CD4-positive, alpha-beta T cell treated with Interleukin-17A for 4 hours (primary cell): ENCODE measurements around the gene SNHG17.
"Not testable (repeated sequence)": the region's sequence is repeated elsewhere in the genome, so short reads cannot be mapped to it uniquely, and the experiment has no call there.

Source experiments
- DNase-seq: peaks from one replicate; pipeline ENCODE4 v3.0.0-alpha.2; 2020; ENCODE audit warnings: mixed read lengths

The SNHG17 gene

DNA sequence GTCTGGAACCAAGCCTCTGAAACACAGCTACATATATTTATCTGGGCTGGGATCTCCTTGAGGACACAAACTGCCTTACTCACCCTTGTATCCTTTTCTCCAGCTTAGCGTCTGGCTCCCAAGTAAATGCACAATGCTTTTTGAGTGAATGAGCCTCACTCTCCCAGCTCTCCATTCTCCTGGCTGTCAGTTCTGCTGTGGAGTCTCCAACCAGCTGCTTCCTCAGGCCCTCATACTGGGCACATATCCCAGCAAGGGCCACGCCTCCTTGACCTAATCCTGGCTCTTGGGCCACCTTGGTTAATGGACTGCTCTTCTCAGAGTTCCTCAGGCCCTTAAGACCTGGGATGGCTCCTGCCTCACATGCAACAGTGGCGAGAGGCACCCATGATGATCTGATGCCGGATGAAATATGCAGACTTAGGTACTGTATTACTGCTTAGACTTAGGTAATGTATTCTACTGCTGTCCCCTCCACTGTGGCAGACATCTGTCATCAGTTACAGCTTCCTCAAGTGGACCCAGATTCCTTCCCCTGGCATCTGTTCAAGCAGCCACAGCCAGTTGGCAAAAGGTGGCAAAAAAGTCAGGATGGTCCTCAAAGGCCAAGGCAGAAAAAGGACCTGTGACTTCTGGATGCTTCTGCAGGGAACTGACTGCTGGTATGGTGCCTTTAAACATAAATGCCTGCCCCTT is 16.5 kb downstream of the SNHG17 start:
- DNase-seq: no peak

DNA sequence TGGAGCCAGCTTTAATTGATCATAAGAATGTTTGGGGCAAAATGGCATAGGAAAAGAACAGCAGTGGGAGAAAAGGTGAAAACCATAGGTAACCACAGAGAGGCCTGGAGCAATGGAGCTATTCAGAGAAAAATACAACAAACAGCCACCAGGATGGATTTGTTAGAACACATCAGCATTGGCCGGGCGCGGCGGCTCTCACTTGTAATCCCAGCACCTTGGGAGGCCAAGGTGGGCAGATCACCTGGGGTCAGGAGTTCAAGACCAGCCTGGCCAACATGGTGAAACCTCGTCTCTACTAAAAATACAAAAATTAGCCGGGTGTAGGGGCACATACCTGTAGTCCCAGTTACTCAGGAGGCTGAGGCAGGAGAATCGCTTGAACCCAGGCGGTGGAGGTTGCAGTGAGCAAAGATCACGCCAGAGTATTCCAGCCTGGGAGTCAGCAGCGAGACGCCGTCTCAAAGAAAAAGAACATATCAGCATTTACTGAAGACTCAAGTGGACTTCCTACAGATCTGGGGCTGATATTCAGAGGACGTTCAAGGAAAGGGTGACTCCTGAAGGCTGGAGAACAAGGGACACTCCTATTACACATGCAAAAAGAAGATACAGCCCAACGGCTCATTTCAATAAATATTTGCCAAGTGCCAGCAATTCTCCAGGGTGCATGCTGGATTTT is 20.2 kb downstream of the SNHG17 start:
- no peak for DNase-seq

DNA sequence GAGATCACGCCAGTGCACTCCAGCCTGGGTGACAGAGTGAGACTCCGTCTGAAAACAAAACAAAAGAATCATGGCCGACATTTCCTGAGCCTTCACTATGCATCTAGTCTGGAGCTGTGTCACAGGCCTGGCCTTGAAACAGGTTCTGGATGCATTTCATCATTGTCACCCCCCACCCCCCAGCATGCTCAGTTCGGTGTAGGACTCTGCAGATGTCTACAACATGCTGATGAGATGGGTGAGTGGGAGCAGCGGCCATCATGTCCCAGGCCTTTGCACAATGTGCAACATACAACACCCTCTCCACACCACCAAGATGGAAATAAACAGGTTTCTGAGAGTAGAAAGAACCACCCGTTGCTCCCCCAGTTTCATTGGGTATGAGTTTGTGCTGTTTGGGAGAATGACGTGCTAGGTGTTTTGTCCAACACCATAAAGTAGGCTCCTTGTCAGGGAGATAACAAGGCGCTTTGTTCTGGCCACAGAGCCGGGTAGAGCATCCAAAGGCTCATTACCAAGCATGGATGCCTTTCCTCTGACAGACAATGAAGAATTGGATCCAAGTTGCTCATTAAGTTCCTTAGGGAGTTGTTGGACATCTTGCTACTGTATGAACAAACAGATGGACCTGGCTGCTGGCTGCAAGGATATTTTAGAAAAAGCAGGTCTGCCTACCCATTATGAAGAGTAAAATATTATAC is 22.1 kb downstream of the SNHG17 start:
- DNase-seq: no peak

GRCh38 chr20:38407822-38408221 is 27.3 kb downstream of the SNHG17 start:
- not testable (repeated sequence) for DNase-seq

GRCh38 chr20:38407321-38407720 is 27.8 kb downstream of the SNHG17 start:
- no peak for DNase-seq

DNA sequence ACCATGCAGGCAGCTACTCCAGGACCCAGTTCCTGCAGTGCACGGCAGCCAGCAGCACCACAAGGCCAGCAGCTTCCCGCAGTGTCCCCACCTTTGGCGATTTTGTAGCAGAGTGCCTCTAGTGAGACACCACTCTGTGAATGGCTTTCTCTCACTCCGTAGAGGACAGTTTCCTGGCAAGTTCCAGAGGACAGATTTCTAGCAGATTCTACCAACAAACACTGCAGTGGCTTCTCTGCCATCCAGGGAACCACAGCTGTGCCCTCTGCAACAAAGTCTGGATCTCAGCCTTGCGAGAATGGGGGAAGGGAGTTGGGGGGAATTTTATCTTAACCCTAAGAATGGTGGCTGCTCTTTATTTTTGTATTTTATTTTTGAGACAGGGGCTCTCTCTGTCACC is 28.7 kb downstream of the SNHG17 start:
- no peak for DNase-seq

- no peak for DNase-seq
Observed at GRCh38 chr20:38405132-38405531, 30.0 kb downstream of the SNHG17 start.

GRCh38 chr20:38404016-38404415 is 31.1 kb downstream of the SNHG17 start:
- DNase-seq: no peak

DNA sequence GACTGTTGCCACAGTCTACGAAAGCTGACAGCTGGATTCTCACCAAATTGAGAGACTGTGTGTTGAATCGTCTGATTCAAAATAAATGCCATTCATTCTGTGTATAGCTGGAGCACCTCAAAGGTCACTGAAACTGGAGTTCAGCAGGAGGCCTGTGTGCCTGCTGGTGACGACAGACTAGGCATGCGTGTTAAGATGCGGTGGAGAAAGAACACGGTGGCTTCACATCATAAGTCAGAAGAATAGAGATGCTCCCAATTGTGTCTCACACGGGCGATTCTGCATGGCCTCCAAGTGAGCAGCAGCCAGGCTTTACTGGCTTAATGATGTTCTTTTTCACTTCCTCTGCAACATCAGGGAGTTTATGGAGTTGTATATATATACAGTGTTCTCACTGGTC is 32.3 kb downstream of the SNHG17 start:
- no peak for DNase-seq

- no peak for DNase-seq
Observed at GRCh38 chr20:38402089-38402488, 33.0 kb downstream of the SNHG17 start.

- not testable (repeated sequence) for DNase-seq
Observed at GRCh38 chr20:38395751-38396395, 39.3 kb downstream of the SNHG17 start.

GRCh38 chr20:38395165-38395564 is 40.0 kb downstream of the SNHG17 start:
- DNase-seq: no peak

- DNase-seq: no peak
Observed at GRCh38 chr20:38393259-38393658, 41.9 kb downstream of the SNHG17 start.

- no peak for DNase-seq
Observed at GRCh38 chr20:38392356-38392755, 42.8 kb downstream of the SNHG17 start.

DNA sequence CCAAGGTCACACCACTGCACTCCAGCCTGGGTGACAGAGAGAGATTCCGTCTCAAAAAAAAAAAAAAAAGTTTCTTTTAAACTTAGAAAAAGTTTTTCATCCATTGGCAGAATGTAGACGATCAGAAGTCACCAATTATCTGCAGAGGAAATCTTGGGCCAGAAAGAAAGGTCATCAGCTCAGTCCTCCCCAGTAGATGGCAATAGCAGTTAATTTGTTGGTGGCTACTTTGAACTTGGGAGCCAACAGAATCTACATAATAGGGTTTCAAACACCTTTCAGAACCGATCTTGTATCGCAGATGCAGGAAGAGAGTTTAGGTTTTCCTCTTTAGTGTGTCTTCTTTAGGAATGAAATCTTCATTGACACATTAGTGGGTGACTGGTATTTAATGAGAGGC is 47.2 kb downstream of the SNHG17 start:
- no peak for DNase-seq

GRCh38 chr20:38386851-38387250 is 48.3 kb downstream of the SNHG17 start:
- DNase-seq: no peak

DNA sequence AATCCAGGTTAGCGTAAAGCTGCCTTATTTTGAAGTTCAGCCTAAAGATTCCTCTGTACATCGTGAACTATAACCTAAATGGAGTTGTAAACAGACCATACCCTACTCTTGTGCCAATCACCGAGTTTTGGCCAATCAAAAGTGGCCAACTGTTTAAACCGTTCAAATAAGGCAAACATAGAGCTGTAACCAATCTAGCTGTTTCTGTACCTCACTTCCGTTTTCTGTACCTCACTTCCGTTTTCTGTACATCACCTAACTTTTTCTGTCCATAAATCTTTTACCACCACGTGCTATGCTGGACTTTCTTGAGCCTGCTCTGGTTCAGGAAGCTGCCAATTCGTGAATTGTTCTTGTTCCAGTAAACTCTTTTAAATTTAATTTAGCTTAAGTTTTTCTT is 49.1 kb downstream of the SNHG17 start:
- no peak for DNase-seq

DNA sequence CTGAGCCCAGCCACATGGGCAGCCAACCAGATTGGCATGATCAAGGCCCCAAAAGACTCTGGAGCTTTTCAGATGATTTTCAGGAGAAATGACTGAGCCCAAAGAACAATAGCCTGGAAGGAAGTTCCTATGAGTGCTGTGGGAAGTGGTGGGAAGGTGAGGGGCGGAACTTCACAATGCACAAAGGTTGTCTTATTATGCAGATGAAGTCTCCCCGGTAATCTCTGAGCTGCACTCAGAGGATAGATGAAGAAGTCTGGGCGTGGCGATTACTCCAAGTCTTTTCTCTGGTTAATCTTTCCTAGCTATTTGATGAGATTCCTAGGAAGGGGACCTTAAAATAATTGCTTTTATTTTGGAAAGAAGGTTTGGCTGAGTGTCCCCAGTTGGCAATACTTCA is 52.0 kb downstream of the SNHG17 start:
- DNase-seq: no peak

DNA sequence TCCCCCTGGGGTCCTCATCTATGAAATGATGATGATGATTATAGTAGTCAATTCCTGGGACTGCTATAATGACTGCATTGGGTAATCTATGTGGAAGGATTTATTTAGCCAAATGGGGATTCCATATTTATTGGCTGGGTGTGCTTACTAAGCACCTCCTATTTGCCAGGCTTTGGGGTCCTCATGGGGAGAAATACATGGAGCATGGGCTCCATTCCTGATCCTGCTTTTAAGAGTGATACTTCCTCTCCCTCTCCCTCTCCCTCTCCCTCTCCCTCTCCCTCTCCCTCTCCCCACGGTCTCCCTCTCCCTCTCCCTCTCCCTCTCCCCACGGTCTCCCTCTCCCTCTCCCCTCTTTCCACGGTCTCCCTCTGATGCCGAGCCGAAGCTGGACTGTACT is 57.3 kb downstream of the SNHG17 start:
- not testable (repeated sequence) for DNase-seq

DNA sequence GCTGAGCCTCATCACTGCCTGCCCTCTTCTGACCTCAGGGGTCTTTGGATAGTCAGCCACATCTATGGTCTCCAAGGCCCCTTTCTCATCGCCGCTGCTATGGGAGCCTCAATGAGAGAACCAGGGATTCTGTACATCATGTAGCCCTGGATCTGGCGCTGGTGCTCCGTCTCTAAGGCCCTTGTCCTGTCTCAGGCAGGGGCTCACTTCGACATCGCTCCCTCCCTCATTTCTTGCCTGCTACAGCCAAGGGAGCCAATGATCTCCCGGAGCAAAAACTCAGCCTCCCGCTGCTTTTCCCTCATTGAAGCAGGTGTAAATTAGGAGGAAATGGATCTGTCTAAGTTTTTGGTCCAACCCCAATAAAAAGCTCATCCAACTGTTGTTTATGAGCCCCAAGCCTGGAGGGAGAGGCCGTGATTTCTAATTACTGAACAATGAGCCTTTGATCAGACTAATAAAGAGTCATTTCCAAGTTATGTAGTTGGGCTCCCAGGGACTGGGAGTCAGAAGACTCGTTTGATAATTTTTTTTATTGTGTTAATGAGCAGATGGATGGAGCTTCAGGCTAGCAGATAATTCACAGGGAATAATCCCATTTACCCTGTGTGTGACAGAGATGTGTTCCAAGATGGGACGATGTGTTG is 58.0 kb downstream of the SNHG17 start:
- DNase-seq: no peak

DNA sequence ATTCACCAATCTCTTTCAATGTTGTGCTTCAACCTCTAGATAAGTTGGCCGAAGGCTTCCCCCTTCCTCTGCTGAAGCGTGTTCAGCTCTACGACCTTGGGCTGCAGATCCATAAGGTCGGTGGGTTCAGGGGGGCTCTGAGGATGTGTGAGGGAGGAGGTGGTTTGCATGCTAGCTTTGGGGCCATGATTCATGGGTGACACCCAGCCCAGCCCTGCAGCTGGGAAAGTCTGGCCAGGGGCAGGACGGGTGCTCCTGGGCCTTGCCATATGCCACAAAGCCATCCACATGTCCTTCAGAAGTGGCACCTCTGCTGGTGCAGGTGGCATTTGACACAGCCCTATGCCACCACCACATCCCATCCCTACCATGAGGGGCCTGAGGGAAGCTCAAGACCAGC is 61.2 kb downstream of the SNHG17 start:
- no peak for DNase-seq

- no peak for DNase-seq
Observed at GRCh38 chr20:38373231-38373867, 61.8 kb downstream of the SNHG17 start.

DNA sequence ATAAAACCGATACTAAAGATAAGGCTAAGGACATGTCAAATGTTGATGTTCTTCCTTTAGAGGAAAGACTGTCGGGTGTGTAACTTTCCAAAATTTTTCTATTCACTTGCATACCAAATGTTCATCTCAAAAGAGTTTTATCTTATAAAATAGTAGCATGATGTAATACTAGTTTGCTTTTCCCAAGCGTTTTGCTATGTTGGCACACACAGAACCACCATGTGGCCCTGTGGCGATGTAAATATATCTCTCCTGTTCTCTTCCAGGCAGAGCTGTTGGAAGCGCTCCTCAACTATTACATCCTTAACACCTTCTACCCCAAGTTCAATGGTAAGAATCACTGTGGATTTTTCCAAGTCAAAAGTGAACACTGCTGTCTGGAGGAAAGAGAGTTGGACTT is 62.3 kb downstream of the SNHG17 start:
- DNase-seq: no peak
